ENCODE measurements around the gene ZNHIT3. TPM values are rescaled to one million over a fixed set of nuclear protein-coding genes. Genes with fewer than 3 reads are reported as not detected.

Gene ZNHIT3
- total and polyA plus RNA-seq, 10 of the 15 experiments (the other 5 are each of a cell fraction or from before 2014, with no cell fraction given): 34.1 to 128 (median 55.6) TPM

DNA sequence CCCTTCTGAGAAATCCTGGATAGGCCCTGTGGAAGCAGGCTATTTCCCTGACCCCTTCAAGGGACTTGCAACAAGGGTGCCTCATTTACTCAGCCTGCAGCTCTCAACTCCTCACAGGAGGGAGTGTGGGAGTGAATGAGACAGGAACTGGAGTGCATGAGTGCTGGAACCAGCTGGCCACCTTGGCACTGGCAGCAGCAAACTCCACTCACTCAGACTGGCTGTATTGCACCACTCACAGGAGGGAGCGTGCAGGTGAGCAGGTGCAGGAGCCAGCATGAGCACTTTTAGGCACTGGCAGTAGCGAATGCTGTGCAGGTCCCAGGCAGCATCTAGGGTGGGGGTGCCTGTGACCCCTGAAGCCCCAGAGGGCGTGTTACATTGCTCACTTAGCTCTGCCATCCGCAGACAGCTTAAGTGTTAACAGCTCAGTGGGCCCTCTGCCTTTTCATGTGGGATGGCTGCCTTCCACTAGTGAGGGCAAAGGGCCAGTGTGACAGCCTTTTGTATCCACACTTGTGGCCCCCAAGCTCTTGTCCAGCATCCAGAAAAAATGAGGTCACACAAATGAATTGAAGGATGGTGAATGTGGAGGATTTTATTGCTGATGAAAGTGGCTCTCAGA lies 11.0 kb upstream of the ZNHIT3 start:
- no peaks in the 10 kb centered on the region for H3K4me1 ChIP-seq (ENCODE audit: control insufficient read depth, insufficient read depth, low read length)
- no peaks in the 10 kb centered on the region for H3K79me2 ChIP-seq (ENCODE audit: control insufficient read depth, insufficient read depth, low read length)
- H3K4me2 ChIP-seq (ENCODE audit: control insufficient read depth, insufficient read depth): no peak overlapping the region
- no peaks in the 10 kb centered on the region for H3K9me3 ChIP-seq (replicated peaks; ENCODE audit: control insufficient read depth, insufficient read depth, low read length)
- ChIA-PET SMC1A (ENCODE audit: uncharacterized antibody, unreplicated experiment) (no interaction called here), POLR2A (no interaction called here), CTCF (interaction anchor here (0.6 to 0.8 kb wide), 2 partner anchors 13 to 575 kb away, joined by 4 read pairs; no protein-coding TSS in a partner anchor), RAD21 (ENCODE audit: unreplicated experiment) (no interaction called here)
- FAIRE-seq (no peak), ATAC-seq (no peak), DNase-seq (ENCODE audit: low read depth, low spot score) (no peak)
- H3K9ac ChIP-seq (ENCODE audit: control insufficient read depth, insufficient read depth, low read length): no peak overlapping the region
- 0% methylated on average over 4 of the region's 4 CpGs for WGBS (ENCODE audit: insufficient coverage, insufficient replicate concordance, low lambda C conversion rate, missing lambda C conversion rate)
- H3K27me3 ChIP-seq (replicated peaks in 1 of 2; ENCODE audit: control insufficient read depth in 2 of 2, insufficient read depth in 2 of 2, low read length in 1 of 2): peaks cover 0 to 2% of the 10 kb centered on the region in 2 experiments; a peak in 2 of 4 replicates
- no TSS peak for BruUV-seq (replicated peaks)
- no peak overlapping the region for H3K4me3 ChIP-seq
- TF ChIP-seq HDGF (IDR thresholded peaks at IDR 0.05): no peak
- no peak for TF ChIP-seq ELK1 (IDR thresholded peaks at IDR 0.05; ENCODE audit: low read depth, low read length)
- TF ChIP-seq ESRRA (IDR thresholded peaks at IDR 0.05; ENCODE audit: low read length): no peak
- no peak for TF ChIP-seq KAT2A (conservative IDR thresholded peaks at IDR 0.05; ENCODE audit: control insufficient read depth, low read depth, low read length)
- no peak for TF ChIP-seq CEBPB (IDR thresholded peaks at IDR 0.05; ENCODE audit: borderline replicate concordance in 1 of 2, low read depth in 2 of 2, low read length in 2 of 2)
- TF ChIP-seq SMARCA5 (IDR thresholded peaks at IDR 0.05): no peak
- TF ChIP-seq ZZZ3 (IDR thresholded peaks at IDR 0.05; ENCODE audit: control insufficient read depth, insufficient read length, low read depth): no peak
- no peak for TF ChIP-seq SMAD1 (IDR thresholded peaks at IDR 0.05; ENCODE audit: low read depth, partially characterized antibody)
- no peak for TF ChIP-seq EZH2 (IDR thresholded peaks at IDR 0.05; ENCODE audit: borderline replicate concordance, control insufficient read depth, low read depth, low read length)
- TF ChIP-seq NRF1 (conservative IDR thresholded peaks at IDR 0.05; ENCODE audit: low read depth, low read length): no peak
- TF ChIP-seq CREM (IDR thresholded peaks at IDR 0.05; ENCODE audit: low read depth): no peak
- TF ChIP-seq ZBED1 (IDR thresholded peaks at IDR 0.05; ENCODE audit: borderline replicate concordance): no peak
- no peak for TF ChIP-seq ATF7 (IDR thresholded peaks at IDR 0.05; ENCODE audit: low read depth)
- no peaks in the 10 kb centered on the region for H3K36me3 ChIP-seq (ENCODE audit: control insufficient read depth in 2 of 2, insufficient read depth in 2 of 2, low read length in 1 of 2)
- H3K27ac ChIP-seq (ENCODE audit: control insufficient read depth, insufficient read depth): no peak overlapping the region
- intact Hi-C loops (cut with micrococcal nuclease; ENCODE audit: unreplicated experiment): no loop called here
- no peaks in the 10 kb centered on the region for H4K20me1 ChIP-seq (ENCODE audit: control insufficient read depth, insufficient read depth)
- H2AFZ ChIP-seq (ENCODE audit: control insufficient read depth, low read depth, low read length): no peak overlapping the region
- in situ Hi-C loops (cut with MboI): loop anchor here (25.0 kb wide), 1 partner anchor 338 kb away; no protein-coding TSS in a partner anchor
